ENCODE data around the gene SLC20A1.

DNA sequence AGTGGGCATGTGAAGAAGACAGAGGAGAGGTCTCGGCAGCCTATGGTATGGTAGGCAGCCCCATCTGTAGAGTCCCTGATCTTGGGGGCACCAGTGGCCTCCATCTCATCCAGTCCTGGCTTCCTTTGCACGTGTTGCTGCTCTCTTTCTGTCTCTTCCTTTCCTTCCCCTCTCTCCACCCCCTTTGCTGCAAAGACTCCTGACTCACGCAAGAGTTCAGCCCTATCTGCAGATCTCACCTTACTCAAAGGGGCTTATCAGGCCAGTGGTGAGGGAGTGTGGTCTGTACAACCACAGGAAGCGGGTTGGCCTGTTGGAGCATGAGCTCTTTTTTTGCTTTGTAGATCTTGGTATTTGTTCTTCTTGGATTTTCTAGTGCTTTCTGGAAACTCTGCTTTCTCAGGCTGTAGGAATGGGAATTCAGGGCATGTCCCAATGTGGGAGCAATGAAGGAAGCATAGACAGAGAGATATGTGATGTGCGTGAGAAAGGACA lies 60.5 kb downstream of the SLC20A1 start:
- TF ChIP-seq, protein P1, sequence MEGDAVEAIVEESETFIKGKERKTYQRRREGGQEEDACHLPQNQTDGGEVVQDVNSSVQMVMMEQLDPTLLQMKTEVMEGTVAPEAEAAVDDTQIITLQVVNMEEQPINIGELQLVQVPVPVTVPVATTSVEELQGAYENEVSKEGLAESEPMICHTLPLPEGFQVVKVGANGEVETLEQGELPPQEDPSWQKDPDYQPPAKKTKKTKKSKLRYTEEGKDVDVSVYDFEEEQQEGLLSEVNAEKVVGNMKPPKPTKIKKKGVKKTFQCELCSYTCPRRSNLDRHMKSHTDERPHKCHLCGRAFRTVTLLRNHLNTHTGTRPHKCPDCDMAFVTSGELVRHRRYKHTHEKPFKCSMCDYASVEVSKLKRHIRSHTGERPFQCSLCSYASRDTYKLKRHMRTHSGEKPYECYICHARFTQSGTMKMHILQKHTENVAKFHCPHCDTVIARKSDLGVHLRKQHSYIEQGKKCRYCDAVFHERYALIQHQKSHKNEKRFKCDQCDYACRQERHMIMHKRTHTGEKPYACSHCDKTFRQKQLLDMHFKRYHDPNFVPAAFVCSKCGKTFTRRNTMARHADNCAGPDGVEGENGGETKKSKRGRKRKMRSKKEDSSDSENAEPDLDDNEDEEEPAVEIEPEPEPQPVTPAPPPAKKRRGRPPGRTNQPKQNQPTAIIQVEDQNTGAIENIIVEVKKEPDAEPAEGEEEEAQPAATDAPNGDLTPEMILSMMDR (IDR thresholded peaks at IDR 0.05) = no peak
- no peak for TF ChIP-seq POLR2A (IDR thresholded peaks at IDR 0.05)
- no peak for TF ChIP-seq POLR2AphosphoS5 (IDR thresholded peaks at IDR 0.05)
- no peak for TF ChIP-seq EP300 (IDR thresholded peaks at IDR 0.05; ENCODE audit: low read depth)
